ENCODE data around the gene TMEM19. TPM values are rescaled to one million over a fixed set of nuclear protein-coding genes. Genes with fewer than 3 reads are reported as not detected.
"Not testable (repeated sequence)": the region's sequence is repeated elsewhere in the genome, so short reads cannot be mapped to it uniquely, and the experiment has no call there.

Gene TMEM19
- total RNA-seq, 1 donor from 2014 or later: 27.8 TPM

- no peak for TF ChIP-seq CTCF (conservative IDR thresholded peaks at IDR 0.05; ENCODE audit: low read depth, low read length)
- no peak overlapping the region for H3K4me3 ChIP-seq (ENCODE audit: low read depth, low read length)
- DNase-seq (ENCODE audit: low read depth): no peak
These were observed 3.4 kb upstream of the TMEM19 start for GRCh38 chr12:71682466-71682865.

- DNase-seq (ENCODE audit: low read depth): no peak
- no peak for TF ChIP-seq CTCF (conservative IDR thresholded peaks at IDR 0.05; ENCODE audit: low read depth, low read length)
- no peak overlapping the region for H3K4me3 ChIP-seq (ENCODE audit: low read depth, low read length)
These were observed 2.2 kb upstream of the TMEM19 start for GRCh38 chr12:71683633-71684032.

GRCh38 chr12:71684081-71684480 lies 1.8 kb upstream of the TMEM19 start:
- peak overlapping the region; percentile 32 for H3K4me3 ChIP-seq (ENCODE audit: low read depth, low read length)
- no peak for TF ChIP-seq CTCF (conservative IDR thresholded peaks at IDR 0.05; ENCODE audit: low read depth, low read length)
- no peak for DNase-seq (ENCODE audit: low read depth)

- no peak for DNase-seq (ENCODE audit: low read depth)
- TF ChIP-seq CTCF (conservative IDR thresholded peaks at IDR 0.05; ENCODE audit: low read depth, low read length): no peak
These were observed 473 bp upstream of the TMEM19 start for GRCh38 chr12:71685312-71685906.

GRCh38 chr12:71686658-71687025 lies 760 bp downstream of the TMEM19 start:
- H3K4me3 ChIP-seq (ENCODE audit: low read depth, low read length): peak overlapping the region; percentile 70
- DNase-seq (ENCODE audit: low read depth): no peak
- no peak for TF ChIP-seq CTCF (conservative IDR thresholded peaks at IDR 0.05; ENCODE audit: low read depth, low read length)

More at GRCh38 chr12:71685312-71685906, 473 bp upstream of the TMEM19 start:
- H3K4me3 ChIP-seq (ENCODE audit: low read depth, low read length): peak overlapping the region; percentile 70

- peak overlapping the region; percentile 70 for H3K4me3 ChIP-seq (ENCODE audit: low read depth, low read length)
- not testable (repeated sequence) for DNase-seq (ENCODE audit: low read depth)
These were observed 1.3 kb downstream of the TMEM19 start for GRCh38 chr12:71687172-71687571.

- no peak overlapping the region for H3K4me3 ChIP-seq (ENCODE audit: low read depth, low read length)
- DNase-seq (ENCODE audit: low read depth): no peak
- TF ChIP-seq CTCF (conservative IDR thresholded peaks at IDR 0.05; ENCODE audit: low read depth, low read length): no peak
These were observed 3.2 kb downstream of the TMEM19 start for GRCh38 chr12:71688961-71689570.
